Lung (tissue), 12 donors: Measurements from ENCODE around the gene ALDH1B1. TPM values are rescaled to one million over a fixed set of nuclear protein-coding genes. Genes with fewer than 3 reads are reported as not detected.

Experiments used
- ATAC-seq: fragments of 200-7000 bp; cut with Tn5 transposase; one replicate; pipeline ENCODE4 v1.9.1; 2020; ENCODE audit warnings: moderate number of reproducible peaks; ENCODE audit not compliant: insufficient read depth, low FRiP score
- DNase-seq, 3 donors: peaks; one replicate each; pipeline ENCODE4 v3.0.0-alpha.2; 2013 to 2017
- H3K27ac ChIP-seq, 2 donors: one replicate each; pipeline ENCODE4 v1.5.1; 2013; ENCODE audit warnings: mild to moderate bottlenecking in 2 of 2, moderate library complexity in 2 of 2, control low read depth in 1 of 2, inconsistent platforms in 1 of 2, low read depth in 1 of 2, low read length in 1 of 2
- H3K27me3 ChIP-seq, 3 donors: one replicate each; pipeline ENCODE4 v1.5.1; 2013; ENCODE audit warnings: low read length in 2 of 3; ENCODE audit not compliant: control insufficient read depth in 3 of 3, insufficient read depth in 3 of 3
- H3K36me3 ChIP-seq, 4 donors: one replicate each; pipeline ENCODE4 v1.5.1; 2013; ENCODE audit warnings: low read length in 4 of 4, mild to moderate bottlenecking in 1 of 4, moderate library complexity in 1 of 4; ENCODE audit not compliant: control insufficient read depth in 4 of 4, insufficient read depth in 4 of 4
- H3K4me1 ChIP-seq, 5 donors: one replicate each; pipeline ENCODE4 v1.5.1; 2013; ENCODE audit warnings: low read length in 5 of 5, mild to moderate bottlenecking in 2 of 5, moderate library complexity in 1 of 5; ENCODE audit not compliant: control insufficient read depth in 5 of 5, insufficient read depth in 5 of 5
- H3K4me3 ChIP-seq: one replicate; pipeline ENCODE4 v1.5.1; 2013; ENCODE audit warnings: mild to moderate bottlenecking, control low read depth, moderate library complexity
- H3K9ac ChIP-seq, 2 donors: one replicate each; pipeline ENCODE4 v1.5.1; 2013; ENCODE audit warnings: low read length in 2 of 2, control low read depth in 1 of 2; ENCODE audit not compliant: insufficient read depth in 1 of 2
- H3K9me3 ChIP-seq, 4 donors: one replicate each; pipeline ENCODE4 v1.5.1; 2013; ENCODE audit warnings: low read length in 3 of 4, mild to moderate bottlenecking in 1 of 4, moderate library complexity in 1 of 4; ENCODE audit not compliant: control insufficient read depth in 4 of 4, insufficient read depth in 3 of 4
- WGBS, 2 donors: extraction: QIAGEN DNeasy Blood & Tissue Kit; methylation state at CpG; one replicate each; pipeline ENCODE4 v1.1.7; 2013; 5-methylcytosine and 5-hydroxymethylcytosine counted together
- polyA plus RNA-seq, 2 donors: library from polyadenylated mRNA; stranded (reverse); fragments of 200-250 nt; gene quantifications; one replicate each; pipeline ENCODE4 v1.2.1, GENCODE V29; 2013
- total RNA-seq, 2 donors: library from RNA; depleted of rRNA in 1 of 2; stranded (reverse); fragments of >200 nt in 1 of 2; gene quantifications; one replicate each; pipeline ENCODE4 v1.2.1, GENCODE V29; 2014 to 2021
- TF ChIP-seq, protein P1 (sequence below): IDR thresholded peaks from 2 replicates; pipeline ENCODE4 v1.5.1; 2012; ENCODE audit warnings: mild to moderate bottlenecking; ENCODE audit errors: control extremely low read depth, extremely low read depth
- donor health status: control.
- donor health status: control.
- donor health status: Bipolar disorder and iron deficiency.
- donor health status: healthy.
- donor health status: DM: yes; HTN: yes; CAD: no.

ALDH1B1 gene
- total and polyA plus RNA-seq, 4 donors: 6.4 to 21.1 (median 12.0) TPM

DNA sequence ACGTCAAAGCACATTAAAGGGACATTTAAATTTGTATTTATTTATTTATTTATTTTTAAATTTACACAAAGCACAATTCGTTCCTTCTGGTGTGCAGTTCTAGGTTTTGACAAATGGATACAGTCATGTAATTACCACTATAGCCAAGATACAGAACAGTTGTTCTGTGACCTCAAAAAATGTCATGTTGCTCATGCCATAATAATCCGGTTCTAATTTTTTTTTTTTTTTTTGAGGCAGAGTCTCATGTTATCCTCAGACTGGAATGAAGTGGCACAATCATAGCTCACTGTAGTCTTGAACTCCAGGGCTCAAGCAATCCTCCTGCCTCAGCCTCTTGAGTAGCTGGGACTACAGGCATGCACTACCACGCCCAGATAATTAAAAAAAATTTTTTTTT is 24.0 kb downstream of the ALDH1B1 start:
- DNase-seq: no peak
- WGBS, 2 donors: 72 to 80% methylated on average over 4 of the region's 4 CpGs
- H3K27ac ChIP-seq: no peak overlapping the region

DNA sequence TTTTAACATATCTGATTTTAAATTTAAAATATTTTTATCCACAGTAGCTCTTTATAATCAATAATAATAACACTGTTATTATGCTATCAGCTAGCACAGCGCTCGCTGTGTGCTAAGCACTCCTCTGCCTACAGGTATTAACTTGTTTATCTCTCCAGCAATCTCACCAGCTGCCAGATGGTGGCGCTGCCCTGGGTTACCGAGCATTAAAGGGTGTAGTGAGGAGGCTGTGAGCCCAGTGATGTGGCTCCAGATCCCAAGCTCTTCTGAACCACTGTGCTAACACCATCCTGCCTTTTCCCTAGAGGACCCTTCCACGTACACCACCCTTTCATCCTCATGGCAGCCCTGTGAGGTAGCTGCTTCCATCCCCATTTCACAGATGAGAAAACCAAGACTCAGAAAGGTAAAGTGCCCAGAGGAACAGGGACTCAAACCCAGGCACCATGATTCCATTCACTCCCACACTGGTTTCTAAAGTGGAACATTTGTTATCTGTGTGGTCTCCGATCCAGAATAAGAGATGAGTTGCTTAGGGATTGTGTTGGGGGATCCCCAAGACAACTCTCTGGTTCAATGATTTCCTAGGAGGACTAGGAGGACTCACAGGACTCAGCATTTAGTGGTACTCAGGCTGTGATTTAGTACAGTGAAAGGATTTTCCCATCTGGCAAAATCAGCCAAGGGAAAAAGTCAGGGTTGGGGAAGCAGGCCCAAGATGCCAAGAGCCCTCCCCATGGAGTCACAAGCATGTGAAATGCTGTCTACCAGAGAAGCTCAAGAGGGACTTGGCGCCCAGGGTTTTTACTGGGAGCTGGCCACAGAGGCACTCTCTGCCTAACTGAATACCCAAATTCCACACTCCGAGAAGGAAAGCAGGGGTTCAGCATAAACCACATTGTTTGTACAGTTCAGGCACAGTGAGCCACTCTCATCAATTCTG is 24.8 kb downstream of the ALDH1B1 start:
- H3K36me3 ChIP-seq: no peaks in the 10 kb centered on the region
- H3K4me1 ChIP-seq: peaks cover 0 to 16% (median 0%) of the 10 kb centered on the region in 5 donors
- H3K27me3 ChIP-seq: peaks cover 0 to 30% (median 20%) of the 10 kb centered on the region in 3 donors
- H3K27ac ChIP-seq: no peak overlapping the region
- no peak overlapping the region for H3K9ac ChIP-seq
- ATAC-seq (no peak), DNase-seq (no peak)
- H3K4me3 ChIP-seq: no peak overlapping the region
- H3K9me3 ChIP-seq: no peaks in the 10 kb centered on the region
- TF ChIP-seq, protein P1, sequence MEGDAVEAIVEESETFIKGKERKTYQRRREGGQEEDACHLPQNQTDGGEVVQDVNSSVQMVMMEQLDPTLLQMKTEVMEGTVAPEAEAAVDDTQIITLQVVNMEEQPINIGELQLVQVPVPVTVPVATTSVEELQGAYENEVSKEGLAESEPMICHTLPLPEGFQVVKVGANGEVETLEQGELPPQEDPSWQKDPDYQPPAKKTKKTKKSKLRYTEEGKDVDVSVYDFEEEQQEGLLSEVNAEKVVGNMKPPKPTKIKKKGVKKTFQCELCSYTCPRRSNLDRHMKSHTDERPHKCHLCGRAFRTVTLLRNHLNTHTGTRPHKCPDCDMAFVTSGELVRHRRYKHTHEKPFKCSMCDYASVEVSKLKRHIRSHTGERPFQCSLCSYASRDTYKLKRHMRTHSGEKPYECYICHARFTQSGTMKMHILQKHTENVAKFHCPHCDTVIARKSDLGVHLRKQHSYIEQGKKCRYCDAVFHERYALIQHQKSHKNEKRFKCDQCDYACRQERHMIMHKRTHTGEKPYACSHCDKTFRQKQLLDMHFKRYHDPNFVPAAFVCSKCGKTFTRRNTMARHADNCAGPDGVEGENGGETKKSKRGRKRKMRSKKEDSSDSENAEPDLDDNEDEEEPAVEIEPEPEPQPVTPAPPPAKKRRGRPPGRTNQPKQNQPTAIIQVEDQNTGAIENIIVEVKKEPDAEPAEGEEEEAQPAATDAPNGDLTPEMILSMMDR: no peak
- WGBS, 2 donors: 67 to 71% methylated on average over 8 of the region's 8 CpGs

More for the DNA sequence above, 24.0 kb downstream of the ALDH1B1 start:
- Histone ChIP-seq H3K9me3 (no peaks in the 10 kb centered on the region), H3K27me3 (peaks cover 0 to 28% (median 17%) of the 10 kb centered on the region in 3 donors), H3K36me3 (no peaks in the 10 kb centered on the region), H3K9ac (no peak overlapping the region), H3K4me3 (no peak overlapping the region), H3K4me1 (peaks cover 0 to 9% (median 0%) of the 10 kb centered on the region in 5 donors)
- ATAC-seq: no peak
- TF ChIP-seq, protein P1: no peak

DNA sequence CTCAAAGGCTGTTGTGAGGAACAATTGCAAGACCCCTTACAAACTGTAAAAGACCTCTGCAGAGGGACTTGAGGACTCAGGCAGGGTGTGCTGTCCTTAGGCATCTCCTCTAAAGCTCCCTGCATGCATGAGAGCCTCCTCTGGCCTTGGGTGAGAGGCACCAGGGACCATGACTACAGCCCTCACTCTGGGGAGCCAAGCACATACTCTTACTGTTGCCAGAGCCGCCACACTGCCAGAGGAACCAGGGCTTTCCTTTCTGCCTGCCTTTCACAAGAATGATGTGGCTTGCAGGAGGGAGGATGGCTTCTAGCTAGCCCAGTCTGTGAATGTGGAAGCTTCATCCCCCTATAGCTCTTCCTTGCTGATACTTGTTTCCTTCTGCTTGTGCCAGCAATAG is 25.9 kb downstream of the ALDH1B1 start:
- DNase-seq (no peak), ATAC-seq (no peak)
- no peaks in the 10 kb centered on the region for H3K9me3 ChIP-seq
- 74 to 92% methylated on average over 1 of the region's 1 CpG for WGBS, 2 donors
- TF ChIP-seq, protein P1: no peak
- H3K27me3 ChIP-seq: peaks cover 0 to 32% (median 22%) of the 10 kb centered on the region in 3 donors
- no peak overlapping the region for H3K9ac ChIP-seq
- H3K4me3 ChIP-seq: no peak overlapping the region
- peaks cover 0 to 16% (median 0%) of the 10 kb centered on the region in 5 donors for H3K4me1 ChIP-seq
- H3K36me3 ChIP-seq: no peaks in the 10 kb centered on the region
- no peak overlapping the region for H3K27ac ChIP-seq
